ENCODE results near the gene OR4D11. TPM values are rescaled to one million over a fixed set of nuclear protein-coding genes. Genes with fewer than 3 reads are reported as not detected.

Gene OR4D11
- total and polyA plus RNA-seq, 9 of the 15 experiments (the other 6 are each of a cell fraction or from before 2014, with no cell fraction given), result not detected

DNA sequence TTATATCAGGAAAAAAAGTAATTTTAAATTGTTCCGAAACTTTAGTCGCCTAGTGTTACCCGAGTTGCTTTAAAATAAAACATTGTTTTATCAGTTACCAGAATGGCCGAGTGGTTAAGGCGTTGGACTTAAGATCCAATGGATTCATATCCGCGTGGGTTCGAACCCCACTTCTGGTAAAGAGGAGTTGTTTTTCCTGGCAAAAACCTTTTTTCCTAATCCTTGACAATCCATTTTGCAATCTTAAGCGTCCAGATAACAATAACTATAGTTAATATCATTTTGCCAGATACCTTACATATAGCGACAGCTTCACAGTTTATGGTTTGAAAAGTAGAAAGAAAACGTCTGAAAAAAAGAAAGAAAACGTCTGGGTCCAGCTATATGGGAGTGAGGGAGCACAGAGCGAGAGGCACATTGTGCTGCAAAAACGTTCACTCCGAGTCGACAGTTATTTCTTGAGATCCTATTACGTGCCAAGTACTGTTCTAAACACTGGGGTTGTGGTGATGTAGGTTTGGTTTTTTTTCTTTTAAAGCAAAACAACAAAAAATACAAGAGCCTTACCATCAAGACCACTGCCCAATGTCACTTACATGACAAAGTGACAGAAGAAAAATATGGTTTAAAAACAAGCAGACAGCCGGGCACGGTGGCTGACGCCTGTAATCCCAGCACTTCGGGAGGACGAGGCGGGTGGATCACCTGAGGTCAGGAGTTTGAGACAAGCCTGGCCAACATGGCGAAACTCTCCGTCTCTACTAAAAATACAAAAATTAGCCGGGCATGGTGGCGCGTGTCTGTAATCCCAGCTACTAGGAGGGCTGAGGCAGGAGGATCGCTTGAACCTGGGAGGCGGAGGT is 48.5 kb downstream of the OR4D11 start (continued):
- TF ChIP-seq, protein P1, sequence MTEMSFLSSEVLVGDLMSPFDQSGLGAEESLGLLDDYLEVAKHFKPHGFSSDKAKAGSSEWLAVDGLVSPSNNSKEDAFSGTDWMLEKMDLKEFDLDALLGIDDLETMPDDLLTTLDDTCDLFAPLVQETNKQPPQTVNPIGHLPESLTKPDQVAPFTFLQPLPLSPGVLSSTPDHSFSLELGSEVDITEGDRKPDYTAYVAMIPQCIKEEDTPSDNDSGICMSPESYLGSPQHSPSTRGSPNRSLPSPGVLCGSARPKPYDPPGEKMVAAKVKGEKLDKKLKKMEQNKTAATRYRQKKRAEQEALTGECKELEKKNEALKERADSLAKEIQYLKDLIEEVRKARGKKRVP (CRISPR knock-in tag; IDR thresholded peaks at IDR 0.05), result no peak
- TF ChIP-seq ZNF584 (CRISPR knock-in tag; IDR thresholded peaks at IDR 0.05; ENCODE audit: low read depth) (no peak), ZNF217 (CRISPR knock-in tag; IDR thresholded peaks at IDR 0.05) (no peak), ARID4B (CRISPR knock-in tag; IDR thresholded peaks at IDR 0.05) (no peak), THAP7 (CRISPR knock-in tag; IDR thresholded peaks at IDR 0.05) (no peak), ZNF76 (CRISPR knock-in tag; IDR thresholded peaks at IDR 0.05; ENCODE audit: borderline replicate concordance) (no peak), HDAC2 (IDR thresholded peaks at IDR 0.05) (no peak; the same call in 1 of the 2 replicates), ZFP30 (CRISPR knock-in tag; IDR thresholded peaks at IDR 0.05; ENCODE audit: borderline replicate concordance) (no peak), HCFC1 (IDR thresholded peaks at IDR 0.05; ENCODE audit: low read depth, low read length) (no peak), PRMT5 (CRISPR knock-in tag; IDR thresholded peaks at IDR 0.05) (no peak), CCAR2 (IDR thresholded peaks at IDR 0.05; ENCODE audit: low read depth, low read length) (no peak), YBX1 (IDR thresholded peaks at IDR 0.05) (no peak), MEF2A (IDR thresholded peaks at IDR 0.05; ENCODE audit: control insufficient read depth, low read depth, low read length) (no peak), CXXC5 (CRISPR knock-in tag; IDR thresholded peaks at IDR 0.05) (no peak), IRF2 (CRISPR knock-in tag; IDR thresholded peaks at IDR 0.05) (no peak), ZNF586 (CRISPR knock-in tag; conservative IDR thresholded peaks at IDR 0.05) (no peak), NFYB (IDR thresholded peaks at IDR 0.05; ENCODE audit: extremely low read depth, insufficient read length) (no peak), PML (IDR thresholded peaks at IDR 0.05; ENCODE audit: low read length) (no peak), CEBPB (tag; IDR thresholded peaks at IDR 0.05) (no peak), ZKSCAN1 (IDR thresholded peaks at IDR 0.05; ENCODE audit: low read depth, low read length) (no peak), MEIS2 (IDR thresholded peaks at IDR 0.05; ENCODE audit: partially characterized antibody) (no peak), THRAP3 (IDR thresholded peaks at IDR 0.05; ENCODE audit: borderline replicate concordance) (no peak), PCBP2 (IDR thresholded peaks at IDR 0.05; ENCODE audit: low read depth, low read length, poor library complexity, severe bottlenecking) (no peak)

All from K562 (cell line).